Measurements from ENCODE around the gene DUSP28.

DNA sequence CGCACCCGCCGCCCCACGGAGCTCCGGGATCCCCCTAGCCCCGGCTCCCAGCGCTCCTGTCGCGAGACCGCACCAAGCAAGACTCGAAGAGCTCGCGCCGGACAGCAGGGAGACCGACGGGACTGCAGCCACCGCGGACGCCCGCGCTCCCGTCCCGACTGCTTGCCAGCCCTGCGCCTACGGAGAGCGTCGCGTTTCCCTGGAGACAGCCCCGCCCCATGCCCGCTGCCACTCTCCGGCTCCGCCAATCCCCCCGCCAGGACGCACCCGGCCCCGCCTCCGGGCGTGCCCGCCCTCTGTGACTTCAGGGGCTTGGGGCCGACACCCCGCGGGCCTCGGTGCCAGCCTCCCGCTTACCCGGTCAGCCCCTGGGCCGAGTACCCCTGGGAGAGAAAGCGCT, 2.3 kb upstream of the DUSP28 start, which contains the start of gene ANKMY1:
- no peak for TF ChIP-seq EZH2 (IDR thresholded peaks at IDR 0.05; ENCODE audit: low read depth)
- TF ChIP-seq, protein P1, sequence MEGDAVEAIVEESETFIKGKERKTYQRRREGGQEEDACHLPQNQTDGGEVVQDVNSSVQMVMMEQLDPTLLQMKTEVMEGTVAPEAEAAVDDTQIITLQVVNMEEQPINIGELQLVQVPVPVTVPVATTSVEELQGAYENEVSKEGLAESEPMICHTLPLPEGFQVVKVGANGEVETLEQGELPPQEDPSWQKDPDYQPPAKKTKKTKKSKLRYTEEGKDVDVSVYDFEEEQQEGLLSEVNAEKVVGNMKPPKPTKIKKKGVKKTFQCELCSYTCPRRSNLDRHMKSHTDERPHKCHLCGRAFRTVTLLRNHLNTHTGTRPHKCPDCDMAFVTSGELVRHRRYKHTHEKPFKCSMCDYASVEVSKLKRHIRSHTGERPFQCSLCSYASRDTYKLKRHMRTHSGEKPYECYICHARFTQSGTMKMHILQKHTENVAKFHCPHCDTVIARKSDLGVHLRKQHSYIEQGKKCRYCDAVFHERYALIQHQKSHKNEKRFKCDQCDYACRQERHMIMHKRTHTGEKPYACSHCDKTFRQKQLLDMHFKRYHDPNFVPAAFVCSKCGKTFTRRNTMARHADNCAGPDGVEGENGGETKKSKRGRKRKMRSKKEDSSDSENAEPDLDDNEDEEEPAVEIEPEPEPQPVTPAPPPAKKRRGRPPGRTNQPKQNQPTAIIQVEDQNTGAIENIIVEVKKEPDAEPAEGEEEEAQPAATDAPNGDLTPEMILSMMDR (conservative IDR thresholded peaks at IDR 0.05) = no peak
